A673 (cell line): Measurements from ENCODE around the gene POU2F3.

Experiments
- EZH2 ChIP-seq: fragments of 200-600 bp; sonication (generic); IDR thresholded peaks from 2 replicates; pipeline ENCODE4 v1.6.1; 2017; ENCODE audit warnings: borderline replicate concordance, low read depth, mild to moderate bottlenecking, mixed read lengths, antibody characterized with exemption, low read length; ENCODE audit not compliant: poor library complexity, severe bottlenecking
- TF ChIP-seq, protein P1 (sequence below): fragments of 300-800, 200-600 bp; sonication (generic); conservative IDR thresholded peaks from 2 replicates; pipeline ENCODE4 v1.5.1; 2017; ENCODE audit warnings: low read depth, mild to moderate bottlenecking, antibody characterized with exemption, low read length, moderate library complexity, mixed read lengths

DNA sequence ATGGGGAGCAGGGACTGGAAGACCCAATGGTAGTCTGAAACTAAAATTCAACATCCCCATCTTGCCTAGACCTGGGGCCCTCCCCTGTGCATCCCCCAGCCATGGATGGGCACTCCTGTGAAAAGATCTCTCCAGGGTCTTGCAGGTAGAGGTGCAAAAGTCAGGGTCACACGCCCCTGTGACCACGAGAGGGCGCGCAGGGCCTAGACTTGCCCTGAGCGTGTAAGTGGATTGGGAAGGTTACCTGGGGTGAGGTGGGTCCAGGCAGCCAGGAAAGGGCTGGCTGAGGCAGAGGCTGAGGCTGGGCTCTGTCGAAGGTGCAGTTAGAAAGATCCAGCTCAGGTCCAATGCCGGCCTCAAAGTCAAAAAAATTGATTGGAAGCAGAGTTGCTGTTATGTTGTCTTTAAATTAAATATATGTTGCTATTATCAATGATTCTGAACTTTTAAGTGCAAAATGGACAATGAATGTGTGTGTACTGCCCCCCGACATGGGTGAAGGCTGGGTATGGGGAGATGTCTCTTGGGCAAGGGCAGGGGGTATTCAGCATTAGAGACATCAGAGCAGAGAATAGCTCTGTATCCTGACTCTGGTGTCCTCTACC, 4.8 kb upstream of the POU2F3 start:
- no peak for TF ChIP-seq EZH2
- TF ChIP-seq, protein P1, sequence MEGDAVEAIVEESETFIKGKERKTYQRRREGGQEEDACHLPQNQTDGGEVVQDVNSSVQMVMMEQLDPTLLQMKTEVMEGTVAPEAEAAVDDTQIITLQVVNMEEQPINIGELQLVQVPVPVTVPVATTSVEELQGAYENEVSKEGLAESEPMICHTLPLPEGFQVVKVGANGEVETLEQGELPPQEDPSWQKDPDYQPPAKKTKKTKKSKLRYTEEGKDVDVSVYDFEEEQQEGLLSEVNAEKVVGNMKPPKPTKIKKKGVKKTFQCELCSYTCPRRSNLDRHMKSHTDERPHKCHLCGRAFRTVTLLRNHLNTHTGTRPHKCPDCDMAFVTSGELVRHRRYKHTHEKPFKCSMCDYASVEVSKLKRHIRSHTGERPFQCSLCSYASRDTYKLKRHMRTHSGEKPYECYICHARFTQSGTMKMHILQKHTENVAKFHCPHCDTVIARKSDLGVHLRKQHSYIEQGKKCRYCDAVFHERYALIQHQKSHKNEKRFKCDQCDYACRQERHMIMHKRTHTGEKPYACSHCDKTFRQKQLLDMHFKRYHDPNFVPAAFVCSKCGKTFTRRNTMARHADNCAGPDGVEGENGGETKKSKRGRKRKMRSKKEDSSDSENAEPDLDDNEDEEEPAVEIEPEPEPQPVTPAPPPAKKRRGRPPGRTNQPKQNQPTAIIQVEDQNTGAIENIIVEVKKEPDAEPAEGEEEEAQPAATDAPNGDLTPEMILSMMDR, result peak; percentile 93
